GM21526 (cell line): ENCODE results near the gene IGFBP2.

Source experiments
- ATAC-seq: cut with Tn5 transposase; IDR thresholded peaks from one replicate; pipeline ENCODE4 v1.9.1; 2021; ENCODE audit warnings: moderate library complexity; ENCODE audit not compliant: unreplicated experiment, low FRiP score

Gene IGFBP2

DNA sequence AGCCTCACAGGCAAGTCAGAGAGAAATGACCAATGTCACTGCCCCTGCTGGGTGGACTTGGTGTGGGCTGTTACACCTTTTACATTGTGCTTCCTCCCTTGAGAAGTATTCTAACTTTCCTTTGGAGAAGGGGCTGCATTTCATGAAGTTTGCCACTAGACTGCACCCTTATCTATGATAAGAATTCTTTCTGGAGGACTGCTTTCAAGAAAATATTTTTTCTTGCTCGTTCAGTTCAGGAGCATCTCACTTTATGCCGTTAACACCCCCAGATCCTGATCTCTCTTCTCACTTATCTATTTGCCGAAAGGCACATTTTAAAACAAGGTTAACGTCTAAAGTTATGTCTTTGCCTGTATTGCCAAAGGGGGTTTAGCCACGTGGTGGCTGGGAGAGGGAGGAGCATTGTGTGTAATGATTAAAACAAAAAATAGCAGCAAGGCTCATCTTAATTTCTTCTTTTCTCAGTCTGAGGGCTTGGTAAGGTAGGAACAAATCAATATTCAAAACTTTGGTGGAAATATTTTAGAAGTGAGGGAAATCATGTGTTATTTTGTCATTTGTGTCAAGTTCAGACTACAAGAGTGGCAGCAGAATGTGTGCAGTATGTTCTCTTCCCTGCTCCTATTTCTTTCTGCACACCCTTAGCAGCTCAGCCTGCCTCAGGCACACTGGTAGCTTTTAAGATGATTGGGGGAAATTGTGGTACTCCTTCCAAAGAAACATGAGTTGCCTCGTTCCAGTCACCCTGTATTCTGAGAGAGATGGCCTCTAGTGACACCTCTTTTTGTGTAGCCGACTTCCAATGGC is 63.7 kb downstream of the IGFBP2 start:
- no peak for ATAC-seq

DNA sequence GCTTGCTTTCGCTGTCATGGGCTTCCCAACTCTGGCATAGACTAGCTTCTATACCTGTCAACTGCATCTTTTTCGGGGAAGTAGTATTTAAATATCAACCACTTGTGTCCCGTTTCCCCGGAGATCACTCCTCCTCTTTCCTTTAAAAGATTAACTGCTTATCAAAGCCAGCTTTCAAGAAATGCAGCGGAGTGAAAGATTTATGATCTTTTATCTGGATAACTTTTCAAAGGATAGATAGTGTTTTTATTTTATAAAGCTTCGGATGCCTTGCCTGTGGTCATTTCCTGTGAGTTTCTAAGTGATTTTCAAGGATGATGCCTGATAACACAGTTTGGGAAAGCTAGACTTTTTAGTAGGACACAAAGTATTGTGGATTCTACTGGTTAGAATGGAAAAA is 65.1 kb downstream of the IGFBP2 start:
- no peak for ATAC-seq

DNA sequence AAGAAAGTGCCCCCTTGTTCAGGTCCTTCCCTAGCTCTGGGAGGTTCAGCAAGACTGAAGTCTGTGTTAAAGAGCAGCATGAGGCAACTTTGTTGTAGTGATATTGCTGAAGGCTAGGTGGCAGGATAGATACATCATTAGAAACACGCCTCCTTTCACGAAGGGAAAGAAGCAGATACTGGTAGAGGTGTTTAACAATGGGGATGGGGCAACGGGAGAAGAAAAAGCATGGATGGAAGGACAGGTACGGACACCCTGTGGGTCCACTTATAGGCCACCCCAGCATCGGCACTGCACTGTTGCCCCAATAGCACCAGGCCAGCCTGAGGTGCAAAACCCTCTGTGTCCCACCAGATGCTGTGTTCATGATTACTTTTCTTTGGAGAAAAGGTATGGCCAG is 65.7 kb downstream of the IGFBP2 start:
- no peak for ATAC-seq

DNA sequence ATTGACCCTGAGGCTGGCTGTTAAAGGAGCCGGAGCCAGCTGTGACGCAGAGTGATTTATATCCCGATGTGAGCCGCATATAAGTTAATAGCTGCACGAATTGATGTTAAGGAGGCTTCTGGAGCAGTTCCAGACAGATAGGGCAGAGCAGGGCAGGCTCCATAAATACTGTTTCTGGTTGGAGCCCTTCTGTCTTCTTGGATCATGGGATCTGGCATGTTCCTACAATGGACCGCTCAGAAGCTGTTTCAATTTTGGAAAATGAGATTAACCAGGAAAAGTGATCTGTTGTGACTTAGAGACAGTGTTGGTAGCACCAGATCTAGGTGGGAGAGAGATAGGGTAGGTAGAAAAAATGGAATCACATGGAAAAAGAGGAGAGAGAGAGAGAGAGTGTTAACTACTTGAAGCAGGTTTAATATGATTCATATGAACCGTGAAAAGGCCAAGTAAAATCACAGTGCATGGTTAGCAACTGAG is 66.9 kb downstream of the IGFBP2 start:
- ATAC-seq: no peak

DNA sequence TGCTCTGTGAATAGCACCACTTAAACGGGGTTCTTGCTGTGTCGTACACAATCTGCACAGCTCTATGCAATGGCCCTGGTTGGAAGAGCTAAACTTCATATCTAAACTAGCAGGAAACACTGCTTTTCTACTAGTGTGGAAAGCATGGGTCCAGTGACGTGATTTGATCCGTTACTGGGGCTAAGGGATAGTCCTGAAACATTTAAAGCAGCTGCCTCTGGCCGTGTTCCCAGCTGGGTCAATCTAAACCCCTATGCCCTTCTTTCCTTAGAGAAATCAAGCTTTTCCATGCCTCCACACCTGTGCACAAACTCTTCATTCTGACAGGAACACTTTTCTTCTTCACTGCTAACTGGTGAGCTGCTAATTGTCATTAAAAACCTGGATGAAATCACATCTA is 67.6 kb downstream of the IGFBP2 start:
- no peak for ATAC-seq

DNA sequence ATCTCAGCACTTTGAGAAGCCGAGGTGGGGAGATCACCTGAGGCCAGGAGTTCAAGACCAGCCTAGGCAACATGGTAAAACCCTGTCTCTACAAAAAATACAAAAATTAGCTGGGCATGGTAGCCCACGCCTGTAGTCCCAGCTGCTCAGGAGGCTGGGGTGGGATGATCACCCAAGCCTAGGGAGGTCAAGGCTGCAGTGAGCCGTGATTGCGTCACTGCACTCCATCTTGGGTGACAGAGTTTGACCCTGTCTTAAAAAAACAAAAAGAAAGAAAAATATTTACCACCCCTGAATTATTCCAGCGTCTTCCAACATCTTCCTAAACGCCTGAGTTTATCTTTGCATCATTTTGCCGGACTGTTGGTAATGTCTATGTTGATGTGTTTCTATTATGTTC is 68.3 kb downstream of the IGFBP2 start:
- ATAC-seq: no peak

DNA sequence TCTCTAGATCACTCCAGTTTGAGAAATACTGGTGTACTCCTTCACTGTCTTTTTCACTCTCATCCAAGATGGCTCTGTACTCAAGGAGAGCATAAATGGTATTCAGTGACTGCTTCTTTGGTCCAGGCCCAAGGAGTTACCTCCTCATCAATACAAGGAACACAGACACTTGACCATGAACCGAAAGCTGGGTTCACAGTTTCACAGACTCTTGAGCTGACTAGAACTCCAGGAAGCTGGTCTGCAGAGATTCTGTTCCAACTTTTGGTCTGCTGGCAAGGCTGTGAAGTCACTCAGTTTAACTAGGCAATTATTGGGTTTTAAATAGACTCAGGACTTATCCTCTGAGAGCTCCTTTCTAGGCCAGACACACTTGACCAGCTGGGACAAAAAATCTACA is 69.5 kb downstream of the IGFBP2 start:
- no peak for ATAC-seq

DNA sequence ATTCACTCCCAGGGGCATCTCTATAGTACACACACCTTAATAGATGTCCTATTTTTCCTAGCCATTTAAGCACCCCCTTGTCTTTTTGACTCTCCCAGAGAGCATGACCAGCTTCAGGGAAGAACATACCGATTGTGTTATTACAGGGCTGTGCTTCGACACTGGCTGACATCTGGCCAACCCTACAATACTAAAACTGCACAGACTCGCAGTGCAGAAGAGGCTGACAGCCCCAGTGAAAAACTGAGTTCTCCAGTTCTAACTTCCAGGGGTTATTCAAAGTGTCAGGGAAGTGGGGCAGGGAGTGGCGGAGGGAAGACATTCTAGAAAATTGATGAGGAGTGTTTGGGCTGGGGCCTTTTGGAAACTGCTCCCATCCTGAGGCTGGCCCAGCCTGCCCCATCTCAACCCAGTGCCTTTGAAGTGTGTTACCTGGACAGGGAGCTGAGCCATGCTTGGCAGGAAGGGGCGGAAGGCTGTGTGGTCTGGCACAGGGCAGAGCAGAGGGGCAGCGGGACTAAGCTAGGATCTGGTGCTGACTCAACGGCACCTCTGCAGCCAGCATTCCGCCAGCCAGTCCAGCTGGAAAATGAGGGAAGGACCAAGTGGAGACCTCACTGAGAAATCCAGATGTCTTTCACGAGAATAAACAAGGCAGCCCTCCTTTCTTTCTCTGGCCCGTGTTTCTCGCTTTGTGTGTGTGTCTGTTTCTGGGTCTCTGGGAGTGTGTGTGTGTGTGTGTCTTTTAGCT is 77.5 kb downstream of the IGFBP2 start:
- ATAC-seq: no peak

DNA sequence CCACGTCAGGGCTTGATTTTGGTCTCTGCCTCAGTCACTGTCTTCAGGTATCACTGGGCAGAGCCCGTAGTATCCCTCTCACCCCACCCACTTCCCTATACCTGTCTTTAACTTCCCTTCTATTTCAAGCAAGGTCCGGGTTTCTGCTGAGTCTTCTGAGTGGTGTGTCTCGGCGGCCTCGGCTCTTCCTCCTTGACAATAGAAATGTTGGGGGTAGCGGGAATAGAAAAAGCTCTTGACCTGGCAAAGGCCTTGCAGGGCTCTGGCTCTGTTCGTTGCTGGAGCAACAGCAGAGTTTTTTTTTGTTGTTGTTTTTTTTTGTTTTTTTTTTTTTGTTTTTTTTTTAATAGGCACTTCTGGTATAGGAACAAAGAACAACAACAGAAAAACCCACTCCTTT is 78.1 kb downstream of the IGFBP2 start:
- ATAC-seq: no peak

DNA sequence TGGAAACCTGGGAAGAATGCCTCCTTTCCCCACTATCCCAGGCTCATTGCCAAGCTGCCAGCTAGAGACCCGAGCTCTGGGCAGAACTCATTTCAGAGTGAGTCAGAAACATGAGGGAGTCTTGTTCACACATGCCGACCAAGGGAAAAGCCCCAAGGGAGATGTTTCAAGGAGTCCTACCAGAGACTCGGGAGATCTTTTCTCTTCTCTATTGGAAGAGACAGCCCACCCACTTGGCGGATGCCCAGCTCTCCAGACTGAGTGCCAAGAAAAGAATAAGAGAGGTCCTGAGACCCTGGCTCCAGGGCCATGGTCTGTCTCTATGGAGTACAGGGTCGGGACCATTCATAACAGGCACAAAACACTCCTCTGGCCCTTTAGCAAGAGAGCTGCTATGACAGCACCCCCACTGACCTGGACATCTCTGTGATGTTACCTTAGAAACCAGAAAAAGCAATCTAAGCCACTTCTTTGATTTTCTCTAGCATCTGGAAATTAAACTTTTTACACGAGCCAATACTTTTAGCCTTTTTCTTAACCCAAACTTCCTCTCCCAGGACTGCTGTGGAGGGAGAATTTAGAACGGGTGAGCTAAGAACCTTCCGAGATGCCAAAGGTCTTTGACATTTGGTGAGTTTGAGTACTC is 80.6 kb downstream of the IGFBP2 start:
- ATAC-seq: no peak
